ENCODE measurements around the gene PC. TPM values are rescaled to one million over a fixed set of nuclear protein-coding genes. Genes with fewer than 3 reads are reported as not detected.
"Not testable (repeated sequence)": the region's sequence is repeated elsewhere in the genome, so short reads cannot be mapped to it uniquely, and the experiment has no call there.

Gene PC, protein sequence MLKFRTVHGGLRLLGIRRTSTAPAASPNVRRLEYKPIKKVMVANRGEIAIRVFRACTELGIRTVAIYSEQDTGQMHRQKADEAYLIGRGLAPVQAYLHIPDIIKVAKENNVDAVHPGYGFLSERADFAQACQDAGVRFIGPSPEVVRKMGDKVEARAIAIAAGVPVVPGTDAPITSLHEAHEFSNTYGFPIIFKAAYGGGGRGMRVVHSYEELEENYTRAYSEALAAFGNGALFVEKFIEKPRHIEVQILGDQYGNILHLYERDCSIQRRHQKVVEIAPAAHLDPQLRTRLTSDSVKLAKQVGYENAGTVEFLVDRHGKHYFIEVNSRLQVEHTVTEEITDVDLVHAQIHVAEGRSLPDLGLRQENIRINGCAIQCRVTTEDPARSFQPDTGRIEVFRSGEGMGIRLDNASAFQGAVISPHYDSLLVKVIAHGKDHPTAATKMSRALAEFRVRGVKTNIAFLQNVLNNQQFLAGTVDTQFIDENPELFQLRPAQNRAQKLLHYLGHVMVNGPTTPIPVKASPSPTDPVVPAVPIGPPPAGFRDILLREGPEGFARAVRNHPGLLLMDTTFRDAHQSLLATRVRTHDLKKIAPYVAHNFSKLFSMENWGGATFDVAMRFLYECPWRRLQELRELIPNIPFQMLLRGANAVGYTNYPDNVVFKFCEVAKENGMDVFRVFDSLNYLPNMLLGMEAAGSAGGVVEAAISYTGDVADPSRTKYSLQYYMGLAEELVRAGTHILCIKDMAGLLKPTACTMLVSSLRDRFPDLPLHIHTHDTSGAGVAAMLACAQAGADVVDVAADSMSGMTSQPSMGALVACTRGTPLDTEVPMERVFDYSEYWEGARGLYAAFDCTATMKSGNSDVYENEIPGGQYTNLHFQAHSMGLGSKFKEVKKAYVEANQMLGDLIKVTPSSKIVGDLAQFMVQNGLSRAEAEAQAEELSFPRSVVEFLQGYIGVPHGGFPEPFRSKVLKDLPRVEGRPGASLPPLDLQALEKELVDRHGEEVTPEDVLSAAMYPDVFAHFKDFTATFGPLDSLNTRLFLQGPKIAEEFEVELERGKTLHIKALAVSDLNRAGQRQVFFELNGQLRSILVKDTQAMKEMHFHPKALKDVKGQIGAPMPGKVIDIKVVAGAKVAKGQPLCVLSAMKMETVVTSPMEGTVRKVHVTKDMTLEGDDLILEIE
- polyA plus RNA-seq, result 100 to 1,000 TPM in 2 of 3 donors, 10 to 100 TPM in 1; 40.9 to 323 (median 100) TPM

DNA sequence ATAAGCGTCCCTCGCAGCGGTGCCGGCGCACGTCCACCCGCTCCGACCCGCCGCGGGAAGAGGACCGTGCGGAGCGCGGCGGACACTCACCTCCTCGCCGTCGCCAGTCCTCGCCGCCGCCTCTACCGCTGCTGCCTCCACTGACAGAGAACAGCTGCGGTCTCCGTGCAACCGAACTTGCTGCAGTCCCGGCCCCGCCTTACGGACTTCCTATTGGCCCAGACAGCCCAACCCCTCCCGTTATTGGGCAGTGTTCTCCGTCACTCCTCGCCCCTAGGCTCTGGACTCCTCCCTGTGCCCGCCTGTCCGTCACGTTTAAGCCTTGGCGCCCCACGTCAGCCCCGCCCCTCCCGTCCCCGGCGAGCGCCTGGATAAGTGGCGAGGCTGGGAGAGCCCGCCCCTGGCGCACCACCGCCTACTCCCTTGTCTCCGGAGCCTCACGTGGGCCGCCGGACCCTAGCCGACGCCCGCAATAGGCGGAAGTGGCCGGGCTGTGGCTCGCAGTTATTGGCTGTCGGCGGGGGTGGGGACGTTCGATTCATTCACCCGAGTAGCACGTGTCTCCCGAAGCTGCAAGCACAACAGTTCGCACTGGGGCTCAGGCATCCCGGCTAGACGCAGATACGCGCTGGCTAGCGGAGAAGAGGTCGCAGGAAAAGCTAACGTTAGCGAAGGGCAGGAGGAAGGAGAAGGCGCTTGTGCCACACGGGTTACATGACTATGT is at the start of gene PC:
TSS of gene PC (minus strand) at position 152 of the 724 bp plus-strand sequence. CDS start 86,224 bp downstream, outside the sequence.
- WGBS, 3 donors, result 0% methylated on average over 64 to 74 of the region's 74 CpGs
- H3K27ac ChIP-seq (ENCODE audit: low read depth, low read length), result no peak within 1 kb of the TSS

DNA sequence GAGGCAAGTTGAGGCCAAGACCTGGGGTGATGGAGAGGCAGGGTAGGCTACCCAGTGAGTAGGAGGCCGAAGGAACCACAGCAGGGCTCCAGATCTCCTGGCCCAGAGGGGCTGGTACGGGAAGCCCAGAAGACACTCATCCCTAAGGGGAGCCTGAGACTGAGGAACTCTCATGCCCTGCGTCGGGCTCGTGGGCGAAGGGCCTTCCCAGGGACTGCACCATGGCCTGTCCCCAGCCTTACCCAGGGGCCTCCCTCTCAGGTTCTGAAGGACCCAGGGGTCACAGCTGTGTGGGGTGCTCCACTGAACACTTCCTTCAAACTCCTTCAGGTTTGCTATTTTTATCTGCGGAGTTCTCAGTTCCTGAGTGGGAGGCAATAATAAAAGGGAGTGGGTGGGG is 48.9 kb upstream of the PC start:
- no peak overlapping the region for H3K27ac ChIP-seq (ENCODE audit: low read depth, low read length)
- 93 to 97% (median 97%) methylated on average over 7 of the region's 7 CpGs for whole genome bisulfite sequencing, 3 donors

DNA sequence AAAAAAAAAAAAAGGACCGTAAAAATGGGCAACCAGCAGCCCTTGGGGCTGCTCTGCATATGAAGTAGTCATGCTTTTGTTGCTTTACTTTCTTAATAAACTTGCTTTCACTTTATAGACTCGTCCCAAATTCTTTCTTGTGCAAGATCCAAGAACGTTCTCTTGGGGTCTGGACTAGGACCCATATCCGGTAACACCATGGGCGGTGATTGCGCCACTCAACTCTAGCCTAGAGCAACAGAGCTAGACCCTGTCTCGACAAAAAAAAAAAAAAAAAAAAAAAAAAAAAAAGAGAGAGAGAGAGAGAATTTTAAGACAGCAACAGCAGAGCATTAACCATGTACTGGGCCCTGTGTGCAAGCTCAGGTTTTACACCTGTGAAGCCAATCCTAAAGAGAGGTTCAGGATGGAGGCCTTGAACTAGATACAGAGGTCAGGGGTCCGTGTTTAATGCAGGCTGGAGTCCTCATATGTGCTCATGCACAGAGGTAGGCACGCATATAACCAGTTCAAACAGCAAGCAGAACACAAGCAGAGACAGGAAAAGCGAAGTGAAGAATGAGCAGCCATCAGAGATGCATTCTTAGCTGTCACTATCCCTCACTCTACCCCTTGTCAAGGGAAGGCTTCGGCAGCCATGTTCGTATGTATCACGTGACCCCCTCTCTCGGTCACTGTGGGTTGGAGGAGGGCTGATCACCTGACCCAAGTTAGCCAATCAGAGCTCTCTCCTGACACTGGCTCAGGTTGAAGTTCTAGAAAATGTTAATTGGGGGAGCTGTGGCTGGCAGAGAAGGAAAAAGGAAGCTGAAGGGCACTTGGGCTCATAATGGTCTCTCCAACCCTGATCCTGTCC is 48.1 kb upstream of the PC start:
- 68 to 85% (median 72%) methylated on average over 14 of the region's 14 CpGs for WGBS, 3 donors
- no peak overlapping the region for H3K27ac ChIP-seq (ENCODE audit: low read depth, low read length)

DNA sequence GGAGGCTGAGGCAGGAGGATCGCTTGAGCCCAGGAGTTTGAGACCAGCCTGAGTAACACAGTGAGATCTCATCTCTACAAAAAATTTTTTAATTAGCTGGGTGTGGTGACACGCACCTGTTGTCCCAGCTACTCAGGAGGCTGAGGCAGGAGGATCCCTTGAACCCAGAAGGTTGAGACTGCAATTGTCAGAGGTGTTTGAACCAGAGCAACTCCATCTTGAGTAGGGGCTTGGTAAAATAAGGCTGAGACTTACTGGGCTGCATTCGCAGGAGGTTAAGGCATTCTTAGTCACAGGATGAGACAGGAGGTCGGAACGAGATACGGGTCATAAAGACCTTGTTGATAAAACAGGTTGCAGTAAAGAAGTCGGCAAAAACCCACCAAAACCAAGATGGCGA is 47.0 kb upstream of the PC start:
- WGBS, 3 donors, result 93 to 95% (median 95%) methylated on average over 8 of the region's 8 CpGs
- not testable (repeated sequence) for H3K27ac ChIP-seq (ENCODE audit: low read depth, low read length)

DNA sequence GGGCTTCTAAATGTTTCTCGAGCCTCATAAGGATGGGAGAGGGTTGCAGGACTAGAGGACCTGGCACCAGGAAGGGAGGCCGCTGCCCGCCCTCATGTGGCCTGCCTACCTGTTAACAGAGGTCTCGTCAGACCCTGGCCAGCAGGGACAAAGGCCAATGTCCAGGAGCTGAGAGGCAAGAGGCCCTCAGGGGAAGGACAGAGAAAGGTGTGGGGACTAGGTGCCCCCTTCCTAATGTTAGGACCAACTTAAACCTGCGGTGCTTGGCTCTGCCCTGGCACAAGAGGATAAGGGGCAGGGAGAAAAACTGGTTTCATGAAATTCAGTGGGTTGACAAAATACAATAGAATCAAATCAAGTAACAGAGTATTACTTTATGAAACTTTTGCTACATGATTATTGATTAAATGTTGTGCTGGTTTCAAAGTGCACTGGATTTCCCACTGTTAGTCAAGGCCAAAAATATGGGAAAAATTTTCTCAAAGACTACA is 44.8 kb upstream of the PC start:
- no peak overlapping the region for H3K27ac ChIP-seq (ENCODE audit: low read depth, low read length)
- 81 to 99% (median 93%) methylated on average over 5 of the region's 5 CpGs for WGBS, 3 donors

DNA sequence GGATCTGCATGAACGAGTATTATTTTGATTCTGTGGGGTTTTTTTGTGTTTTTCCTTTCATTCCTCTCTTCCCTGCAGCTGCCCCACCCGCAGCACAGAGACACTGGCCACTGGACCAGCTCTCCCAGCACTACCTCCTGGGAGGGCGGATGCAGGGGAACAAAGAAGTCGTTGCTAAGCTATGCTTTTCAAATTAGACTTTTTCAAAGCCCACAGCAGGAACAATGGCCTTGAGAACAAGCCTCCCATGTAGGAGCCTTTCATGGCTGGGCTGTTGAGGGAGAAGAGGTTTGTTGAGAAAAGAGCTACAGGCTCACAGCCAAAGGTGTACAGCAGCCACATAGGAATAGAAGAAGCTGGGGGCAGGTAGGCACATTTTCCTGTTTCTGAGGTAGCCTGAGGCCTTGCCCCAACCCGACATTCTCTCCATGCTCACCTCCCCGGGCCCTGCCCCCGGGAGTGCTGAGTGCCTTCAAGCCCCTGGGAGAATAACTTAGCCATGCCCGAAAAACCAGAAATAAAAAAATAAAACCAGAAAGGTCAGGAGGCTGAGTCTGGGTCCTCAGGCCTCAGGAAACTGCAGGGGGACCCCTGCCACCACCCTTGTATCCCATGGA is 44.2 kb upstream of the PC start:
- 66 to 70% (median 70%) methylated on average over 8 of the region's 8 CpGs for WGBS, 3 donors
- H3K27ac ChIP-seq (ENCODE audit: low read depth, low read length), result no peak overlapping the region

DNA sequence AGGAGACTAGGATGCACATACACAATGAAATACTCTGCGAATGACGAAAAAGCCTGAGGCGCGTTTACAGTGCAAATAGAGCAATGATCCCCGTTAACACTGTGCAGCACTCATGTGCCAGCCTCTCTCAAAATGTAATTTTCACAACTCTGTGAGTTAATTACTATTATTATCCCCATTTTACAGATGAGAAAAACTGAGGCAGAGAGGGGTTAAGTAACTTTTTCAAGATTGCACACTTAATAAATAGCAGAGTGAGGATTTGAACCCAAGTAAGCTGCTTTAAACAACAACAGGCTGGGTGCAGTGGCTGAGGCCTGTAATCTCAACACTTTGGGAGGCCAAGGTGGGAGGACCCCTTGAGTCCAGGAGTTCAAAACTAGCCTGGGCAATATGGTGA is 43.1 kb upstream of the PC start:
- H3K27ac ChIP-seq (ENCODE audit: low read depth, low read length), result no peak overlapping the region
- 93 to 98% (median 97%) methylated on average over 5 of the region's 5 CpGs for WGBS, 3 donors

DNA sequence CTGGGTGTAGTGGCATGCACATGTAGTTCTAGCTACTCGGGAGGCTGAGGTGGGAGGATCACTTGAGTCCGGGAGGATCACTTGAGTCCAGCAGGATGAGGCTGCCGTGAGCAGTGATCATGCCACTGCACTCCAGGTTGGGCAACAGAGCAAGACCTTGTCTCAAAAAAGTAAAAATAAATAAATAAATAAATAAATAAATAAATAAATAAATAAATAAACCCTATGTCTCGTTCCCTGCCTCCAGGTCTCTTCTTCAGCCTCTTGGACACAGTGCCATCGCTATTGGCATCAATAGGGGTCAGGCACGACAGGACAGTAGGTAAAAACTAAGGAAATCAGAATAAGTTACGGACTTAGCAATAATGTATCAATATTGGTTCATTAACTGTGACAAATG is 41.4 kb upstream of the PC start:
- WGBS, 3 donors, result 87 to 92% (median 89%) methylated on average over 7 of the region's 7 CpGs
- H3K27ac ChIP-seq (ENCODE audit: low read depth, low read length), result no peak overlapping the region

DNA sequence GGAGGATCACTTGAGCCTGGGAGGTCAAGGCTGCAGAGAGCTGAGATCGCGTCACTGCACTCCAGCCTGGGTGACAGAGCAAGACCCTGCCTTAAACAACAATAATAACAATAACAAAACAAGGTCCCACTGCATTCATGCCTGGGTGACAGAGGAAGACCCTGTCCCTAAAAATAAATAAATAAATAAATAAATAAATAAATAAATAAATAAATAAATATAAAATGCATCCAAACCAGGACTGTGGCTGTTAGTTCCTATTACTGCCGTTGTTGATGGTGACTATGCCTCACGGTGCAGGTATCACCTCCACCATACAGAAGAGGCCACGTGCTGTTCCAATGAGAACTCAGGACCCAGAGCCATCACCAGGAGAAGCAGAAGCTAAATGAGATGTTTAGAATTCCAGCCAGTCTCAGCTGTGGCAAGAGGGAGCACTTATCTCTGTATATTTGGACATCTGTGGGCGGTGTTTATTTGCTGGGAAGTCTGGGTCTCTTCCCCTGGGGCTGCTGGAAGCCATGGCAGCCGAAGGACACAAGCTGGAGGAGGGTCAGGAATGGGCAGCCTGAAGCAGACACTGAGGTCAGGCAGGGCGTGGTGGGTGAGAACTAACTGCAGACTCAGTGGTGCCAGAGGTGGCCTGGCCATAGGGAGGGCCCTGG is 38.6 kb upstream of the PC start:
- no peak overlapping the region for H3K27ac ChIP-seq (ENCODE audit: low read depth, low read length)
- 61 to 70% (median 69%) methylated on average over 8 of the region's 8 CpGs for WGBS, 3 donors

DNA sequence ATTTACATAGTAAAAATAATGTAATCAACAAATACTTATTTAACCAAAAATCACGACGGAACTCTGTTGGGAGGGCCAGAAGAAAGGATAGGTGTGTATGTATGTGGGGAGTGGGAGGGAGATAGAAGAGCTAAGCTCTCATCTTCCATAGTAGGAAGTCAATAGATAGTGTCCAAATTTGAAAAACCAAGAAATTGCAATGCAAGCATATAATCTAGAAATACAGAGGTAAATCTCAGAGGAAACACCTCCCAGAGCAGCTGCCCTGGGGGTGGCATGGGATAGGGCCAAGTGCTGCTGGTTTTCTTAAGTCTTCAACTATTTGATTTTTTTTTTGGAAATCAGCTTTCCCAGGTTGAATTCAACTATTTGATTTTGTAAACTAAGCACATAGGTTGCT is 33.9 kb upstream of the PC start:
- H3K27ac ChIP-seq (ENCODE audit: low read depth, low read length), result no peak overlapping the region
- WGBS, 3 donors, result 45 to 80% (median 75%) methylated on average over 2 of the region's 2 CpGs

DNA sequence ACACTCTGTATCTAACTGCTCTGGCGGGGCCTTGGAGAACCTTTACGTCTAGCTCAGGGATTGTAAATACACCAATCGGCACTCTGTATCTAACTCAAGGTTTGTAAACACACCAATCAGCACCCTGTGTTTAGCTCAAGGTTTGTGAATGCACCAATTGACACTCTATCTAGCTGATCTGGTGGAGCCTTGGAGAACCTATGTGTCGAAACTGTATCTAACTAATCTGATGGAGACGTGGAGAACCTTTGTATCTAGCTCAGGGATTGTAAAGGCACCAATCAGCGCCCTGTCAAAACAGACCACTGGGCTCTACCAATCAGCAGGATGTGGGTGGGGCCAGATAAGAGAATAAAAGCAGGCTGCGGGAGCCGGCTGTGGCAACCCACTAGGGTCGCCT is 31.2 kb upstream of the PC start:
- 76 to 86% (median 78%) methylated on average over 9 of the region's 9 CpGs for WGBS, 3 donors

DNA sequence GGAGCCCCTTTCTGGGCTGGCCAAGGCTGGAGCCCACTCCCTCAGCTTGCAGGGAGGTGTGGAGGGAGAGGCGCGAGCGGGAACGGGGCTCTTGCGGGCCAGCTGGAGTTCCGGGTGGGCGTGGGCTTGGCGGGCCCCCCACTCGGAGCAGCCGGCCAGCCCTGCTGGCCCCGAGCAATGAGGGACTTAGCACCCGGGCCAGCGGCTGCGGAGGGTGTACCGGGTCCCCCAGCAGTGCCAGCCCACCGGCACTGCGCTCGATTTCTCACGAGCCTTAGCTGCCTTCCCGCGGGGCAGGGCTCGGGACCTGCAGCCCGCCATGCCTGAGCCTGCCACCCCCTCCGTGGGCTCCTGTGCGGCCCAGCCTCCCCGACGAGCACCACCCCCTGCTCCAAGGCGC is 30.6 kb upstream of the PC start:
- 96 to 97% (median 96%) methylated on average over 22 to 28 of the region's 28 CpGs for WGBS, 3 donors
- not testable (repeated sequence) for H3K27ac ChIP-seq (ENCODE audit: low read depth, low read length)

More for the DNA sequence above, 31.2 kb upstream of the PC start:
- not testable (repeated sequence) for H3K27ac ChIP-seq (ENCODE audit: low read depth, low read length)

DNA sequence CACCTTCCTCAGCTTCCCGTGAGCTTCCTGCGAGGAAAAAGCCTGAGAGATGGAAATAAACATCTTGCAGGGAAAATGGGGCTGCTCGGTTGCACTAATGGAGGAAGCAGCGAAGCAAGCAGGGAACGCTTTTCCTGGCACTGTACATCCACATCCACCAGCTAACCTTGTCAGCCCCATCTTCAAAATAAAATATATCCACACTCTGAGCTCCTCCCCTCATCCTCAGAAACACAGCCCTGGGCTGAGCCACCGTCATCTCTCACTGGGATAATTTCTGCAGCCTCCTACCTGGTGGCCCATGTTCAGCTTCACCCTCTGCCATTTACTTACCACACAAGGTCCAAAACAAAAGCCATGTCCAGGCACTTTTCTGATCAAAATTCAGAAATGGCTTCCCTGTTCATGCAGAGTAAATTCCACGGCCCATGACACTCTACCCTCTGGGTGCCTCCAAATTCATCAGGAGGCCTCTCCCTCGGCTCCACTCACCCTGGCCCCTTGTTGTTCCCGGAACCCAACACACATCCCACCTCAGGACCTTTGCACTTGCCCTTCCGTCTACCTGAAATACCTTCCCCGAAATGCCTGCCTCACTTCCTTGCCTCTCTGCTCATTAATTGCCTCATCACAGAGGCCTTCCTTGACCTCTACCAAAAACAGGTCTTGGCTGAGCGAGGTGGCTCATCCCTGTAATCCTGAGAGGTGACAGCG is 29.9 kb upstream of the PC start:
- no peak overlapping the region for H3K27ac ChIP-seq (ENCODE audit: low read depth, low read length)
- WGBS, 3 donors, result 76 to 87% (median 83%) methylated on average over 13 of the region's 13 CpGs

DNA sequence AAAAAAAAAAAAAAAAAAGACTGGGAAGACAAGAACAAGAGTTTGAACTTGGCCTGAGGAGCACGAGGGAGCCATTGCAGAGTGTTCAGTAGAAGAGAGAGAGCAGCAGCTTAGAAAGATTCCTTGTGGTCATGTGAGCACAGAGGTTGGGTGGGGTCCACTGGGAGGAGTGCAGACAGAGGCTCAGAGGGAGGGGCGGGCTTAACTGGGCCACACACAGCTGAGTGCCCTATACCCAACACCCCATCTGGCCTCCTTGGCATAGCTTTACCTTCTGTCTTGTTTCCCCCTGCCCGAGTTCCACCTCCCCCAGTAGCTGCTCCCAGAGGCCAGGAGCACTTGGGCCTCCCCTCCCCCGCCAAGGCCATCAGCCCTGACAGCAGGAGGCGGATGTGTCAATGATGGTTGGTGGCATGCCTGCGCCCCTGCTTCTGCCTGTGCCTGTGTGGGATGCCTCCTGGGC is 29.0 kb upstream of the PC start:
- WGBS, 3 donors, result 84 to 87% (median 85%) methylated on average over 6 of the region's 6 CpGs
- no peak overlapping the region for H3K27ac ChIP-seq (ENCODE audit: low read depth, low read length)

DNA sequence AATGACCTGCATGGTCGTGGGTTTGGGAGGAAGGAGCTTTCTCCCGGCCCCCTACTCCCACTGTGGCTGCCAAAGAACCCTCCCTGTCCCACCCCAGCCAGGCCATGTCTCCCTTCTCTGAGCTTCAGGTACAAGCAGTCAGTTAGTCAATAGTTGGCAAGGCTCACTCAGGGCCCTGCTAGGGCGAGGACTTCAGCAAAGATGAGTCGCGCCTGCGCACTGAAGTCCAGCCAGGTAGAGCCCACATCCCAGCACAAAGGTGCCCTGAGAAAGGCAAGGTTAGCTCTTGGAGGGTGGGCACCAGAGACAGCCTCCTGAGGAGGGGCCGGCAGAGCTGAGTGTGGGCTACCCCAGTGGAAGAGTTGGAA is 28.0 kb upstream of the PC start:
- H3K27ac ChIP-seq (ENCODE audit: low read depth, low read length), result no peak overlapping the region
- 55 to 90% (median 85%) methylated on average over 7 of the region's 7 CpGs for WGBS, 3 donors

Measured in adipose tissue (tissue), 3 donors.